BE2C (cell line): ENCODE data around the gene MYH14.

ENCODE experiments used
- DNase-seq: peaks from one replicate; pipeline ENCODE4 v3.0.0-alpha.2; 2020
- H3K27me3 ChIP-seq: fragments of 250-450 bp; sonication (Bioruptor Pico); 2 replicates; pipeline ENCODE4 v1.5.1; 2020; ENCODE audit warnings: mild to moderate bottlenecking
- H3K36me3 ChIP-seq: fragments of 250-450 bp; sonication (Bioruptor Pico); 2 replicates; pipeline ENCODE4 v1.5.1; 2020; ENCODE audit warnings: mild to moderate bottlenecking
- H3K4me1 ChIP-seq: fragments of 250-450 bp; sonication (Bioruptor Pico); 2 replicates; pipeline ENCODE4 v1.5.1; 2020
- H3K4me3 ChIP-seq: 2 replicates; pipeline ENCODE4 v1.5.1; 2011; ENCODE audit warnings: low read depth, low read length
- H3K9me3 ChIP-seq: fragments of 250-450 bp; sonication (Bioruptor Pico); 2 replicates; pipeline ENCODE4 v1.5.1; 2020
- CTCF ChIP-seq: IDR thresholded peaks from 2 replicates; pipeline ENCODE4 v1.5.1; 2012; ENCODE audit warnings: mild to moderate bottlenecking, low read depth, low read length

MYH14 gene

GRCh38 chr19:50273821-50274220, 70.4 kb downstream of the MYH14 start:
- Histone ChIP-seq H3K36me3 (no peaks in the 10 kb centered on the region), H3K4me3 (no peak overlapping the region), H3K27me3 (no peaks in the 10 kb centered on the region; the same call in 1 of the 2 replicates), H3K4me1 (no peaks in the 10 kb centered on the region), H3K9me3 (no peaks in the 10 kb centered on the region)
- no peak for DNase-seq
- TF ChIP-seq CTCF, result no peak

DNA sequence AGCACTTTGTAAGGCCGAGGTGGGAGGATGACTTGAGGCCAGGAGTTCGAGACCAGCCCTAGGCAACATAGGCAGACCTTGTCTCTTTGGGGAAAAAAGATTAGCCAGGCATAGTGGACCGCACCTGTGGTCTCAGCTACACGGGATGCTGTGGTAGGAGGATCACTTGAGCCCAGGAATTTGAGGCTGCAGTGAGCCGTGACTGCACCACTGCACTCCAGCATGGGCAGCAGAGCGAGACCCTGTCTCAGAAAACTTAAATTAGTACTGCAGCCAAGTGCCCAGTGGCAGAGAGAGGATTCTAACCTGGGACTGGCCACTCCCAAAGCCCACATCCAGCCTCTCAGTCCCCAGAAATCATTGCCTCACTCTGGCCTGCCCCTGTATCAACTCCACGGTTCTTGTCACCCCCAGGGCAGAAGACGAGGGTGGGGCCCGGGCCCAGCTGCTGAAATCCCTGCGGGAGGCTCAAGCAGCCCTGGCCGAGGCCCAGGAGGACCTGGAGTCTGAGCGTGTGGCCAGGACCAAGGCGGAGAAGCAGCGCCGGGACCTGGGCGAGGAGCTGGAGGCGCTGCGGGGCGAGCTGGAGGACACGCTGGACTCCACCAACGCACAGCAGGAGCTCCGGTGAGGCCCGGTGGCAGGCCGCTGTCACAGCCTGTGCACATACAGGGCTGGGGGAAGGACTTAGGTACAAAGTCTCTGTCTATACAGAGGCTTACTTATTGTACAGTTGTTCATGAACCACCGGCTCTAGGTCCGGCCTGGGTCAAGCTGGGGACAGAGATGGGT, 72.4 kb downstream of the MYH14 start:
- H3K9me3 ChIP-seq, result no peaks in the 10 kb centered on the region
- no peak for DNase-seq
- no peak for TF ChIP-seq CTCF
- no peak overlapping the region for H3K4me3 ChIP-seq
- H3K4me1 ChIP-seq, result no peaks in the 10 kb centered on the region
- no peaks in the 10 kb centered on the region for H3K36me3 ChIP-seq
- no peaks in the 10 kb centered on the region; the same call in 1 of the 2 replicates for H3K27me3 ChIP-seq

DNA sequence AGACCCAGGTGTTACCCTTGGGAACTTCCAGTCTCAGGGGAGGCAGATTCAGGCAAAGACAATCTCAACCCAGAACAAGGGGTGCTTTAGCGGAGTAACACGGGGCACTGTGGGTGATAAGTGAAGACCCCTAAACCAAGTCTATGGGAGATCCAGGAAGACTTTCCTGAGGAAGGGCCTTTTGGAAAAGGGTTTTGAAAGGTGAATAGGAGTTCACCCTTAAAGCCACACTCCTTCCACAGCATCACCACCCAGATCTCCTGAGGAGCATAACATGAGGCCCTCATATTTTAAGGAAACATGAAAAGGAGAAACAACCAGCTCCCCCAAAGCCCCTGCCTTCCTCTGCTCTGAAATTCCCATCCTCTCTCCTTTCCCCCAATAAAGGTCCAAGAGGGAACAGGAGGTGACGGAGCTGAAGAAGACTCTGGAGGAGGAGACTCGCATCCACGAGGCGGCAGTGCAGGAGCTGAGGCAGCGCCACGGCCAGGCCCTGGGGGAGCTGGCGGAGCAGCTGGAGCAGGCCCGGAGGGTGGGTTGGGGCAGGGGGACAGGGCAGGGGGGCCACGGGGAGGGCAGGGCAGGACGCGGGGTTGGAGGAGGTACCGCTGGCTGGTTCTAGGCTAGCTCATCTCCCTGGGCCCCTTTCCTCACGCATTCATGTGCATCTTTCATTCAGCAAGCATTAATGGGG, 73.1 kb downstream of the MYH14 start:
- Histone ChIP-seq H3K4me1 (no peaks in the 10 kb centered on the region), H3K9me3 (no peaks in the 10 kb centered on the region), H3K4me3 (no peak overlapping the region), H3K36me3 (no peaks in the 10 kb centered on the region), H3K27me3 (no peaks in the 10 kb centered on the region; the same call in 1 of the 2 replicates)
- TF ChIP-seq CTCF, result no peak
- DNase-seq, result no peak

- Histone ChIP-seq H3K4me1 (no peaks in the 10 kb centered on the region), H3K9me3 (no peaks in the 10 kb centered on the region), H3K27me3 (no peaks in the 10 kb centered on the region; the same call in 1 of the 2 replicates), H3K4me3 (no peak overlapping the region), H3K36me3 (no peaks in the 10 kb centered on the region)
- TF ChIP-seq CTCF, result no peak
- DNase-seq, result no peak
Measured at GRCh38 chr19:50277966-50278580, 74.7 kb downstream of the MYH14 start.

DNA sequence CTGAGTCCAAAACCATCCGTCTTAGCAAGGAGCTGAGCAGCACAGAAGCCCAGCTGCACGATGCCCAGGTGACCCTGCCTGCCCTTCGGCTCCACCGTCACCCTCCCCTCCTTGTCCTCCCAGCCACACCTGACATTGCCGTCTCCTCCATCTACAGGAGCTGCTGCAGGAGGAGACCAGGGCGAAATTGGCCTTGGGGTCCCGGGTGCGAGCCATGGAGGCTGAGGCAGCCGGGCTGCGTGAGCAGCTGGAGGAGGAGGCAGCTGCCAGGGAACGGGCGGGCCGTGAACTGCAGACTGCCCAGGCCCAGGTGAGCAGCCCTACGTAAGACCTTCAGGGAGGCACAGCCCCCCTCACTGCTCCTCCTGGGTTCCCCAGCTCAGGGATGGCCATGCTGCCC, 76.7 kb downstream of the MYH14 start:
- Histone ChIP-seq H3K36me3 (no peaks in the 10 kb centered on the region), H3K4me1 (no peaks in the 10 kb centered on the region), H3K4me3 (no peak overlapping the region), H3K9me3 (no peaks in the 10 kb centered on the region; the same call in 1 of the 2 replicates), H3K27me3 (no peaks in the 10 kb centered on the region; the same call in 1 of the 2 replicates)
- TF ChIP-seq CTCF, result no peak
- no peak for DNase-seq
